Spleen (tissue), 11 donors: ENCODE measurements around the gene PLA2G4D. TPM values are rescaled to one million over a fixed set of nuclear protein-coding genes. Genes with fewer than 3 reads are reported as not detected.

Experiments used
- DNase-seq: peaks from one replicate; pipeline ENCODE4 v3.0.0-alpha.2; 2020
- H3K27ac ChIP-seq, 8 donors: fragments of 200-600 bp; sonication (generic) in 7 of 8; 1 replicate in 4 of 8; 2 replicates in 4 of 8; pipeline versions ENCODE4 v1.5.0 to v1.8.0; 2016 to 2021; ENCODE audit warnings: inconsistent platforms in 4 of 8, mild to moderate bottlenecking in 4 of 8, moderate library complexity in 1 of 8
- H3K27me3 ChIP-seq, 7 donors: fragments of 200-600 bp; sonication (generic) in 6 of 7; replicated peaks in 1 of 7; 1 replicate in 4 of 7; 2 replicates in 3 of 7; pipeline versions ENCODE4 v1.5.0 to v1.8.0; 2016 to 2021; ENCODE audit warnings: inconsistent platforms in 3 of 7, mild to moderate bottlenecking in 1 of 7
- H3K36me3 ChIP-seq, 6 donors: fragments of 200-600 bp; sonication (generic) in 5 of 6; 1 replicate in 4 of 6; 2 replicates in 2 of 6; pipeline versions ENCODE4 v1.5.0 to v1.8.0; 2016 to 2021; ENCODE audit warnings: inconsistent platforms in 2 of 6
- H3K4me1 ChIP-seq, 6 donors: fragments of 200-600 bp; sonication (generic) in 5 of 6; 1 replicate in 3 of 6; 2 replicates in 3 of 6; pipeline versions ENCODE4 v1.5.0 to v1.8.0; 2016 to 2021; ENCODE audit warnings: inconsistent platforms in 3 of 6
- H3K4me3 ChIP-seq, 8 donors: fragments of 200-600 bp; sonication (generic) in 7 of 8; 1 replicate in 4 of 8; 2 replicates in 4 of 8; pipeline versions ENCODE4 v1.5.0 to v1.8.0; 2016 to 2021; ENCODE audit warnings: inconsistent platforms in 4 of 8, mild to moderate bottlenecking in 4 of 8, moderate library complexity in 2 of 8
- H3K9me3 ChIP-seq, 8 donors: fragments of 200-600 bp; sonication (generic) in 7 of 8; 1 replicate in 4 of 8; 2 replicates in 4 of 8; pipeline versions ENCODE4 v1.5.0 to v1.8.0; 2016 to 2021; ENCODE audit warnings: inconsistent platforms in 4 of 8
- POLR2A ChIP-seq, 3 donors: fragments of 450-650 bp; IDR thresholded peaks; one replicate each; pipeline ENCODE4 v1.5.1; 2017; ENCODE audit warnings: antibody characterized with exemption in 3 of 3, mild to moderate bottlenecking in 1 of 3
- POLR2AphosphoS5 ChIP-seq, 3 donors: sonication (generic); formaldehyde crosslinking; IDR thresholded peaks; one replicate each; pipeline ENCODE4 v1.5.1; 2017; ENCODE audit warnings: antibody characterized with exemption in 3 of 3
- WGBS, 5 donors: extraction: QIAGEN DNeasy Blood & Tissue Kit in 3 of 5; methylation state at CpG; one replicate each; pipeline versions ENCODE4 v1.1.5 to v1.1.7; 2013 to 2018; 5-methylcytosine and 5-hydroxymethylcytosine counted together
- intact Hi-C: fragments of 100-400 bp; cut with DNase I; formaldehyde crosslinking; loops from one replicate; pipeline ENCODE4 v1.15.0; 2023; ENCODE audit warnings: low total_unique reads
- polyA plus RNA-seq, 3 donors: library from polyadenylated mRNA; stranded (reverse); fragments of 200-250 nt; gene quantifications; one replicate each; pipeline ENCODE4 v1.2.1, GENCODE V29; 2013
- total RNA-seq, 7 donors: library from RNA; depleted of rRNA in 3 of 7; stranded (reverse); fragments of >200 nt in 3 of 7; fragmentation: NEBNext Ultra II Directional in 4 of 7; extraction: Animal tissue kit (Norgen Biotek cat#: 25700) in 4 of 7; gene quantifications; one replicate each; pipeline versions ENCODE4 v1.1.0 to v1.2.1, GENCODE V29; 2016 to 2021
- TF ChIP-seq, protein P1 (sequence below), 11 experiments: fragments of 200-600 bp in 7 of 11; fragments of 450-650 bp in 4 of 11; sonication (generic) in 4 of 11; IDR thresholded peaks in 8 of 11; conservative IDR thresholded peaks in 3 of 11; 1 replicate in 7 of 11; 2 replicates in 4 of 11; pipeline versions ENCODE4 v1.4.0 to v1.8.0; 2016 to 2021; ENCODE audit warnings: antibody characterized with exemption in 11 of 11, inconsistent platforms in 4 of 11, mild to moderate bottlenecking in 1 of 11
- donor health status: healthy with polysubstance abuse.
- donor health status: DM: no; HTN: no; CAD: no; lungs with moderate emphysema.
- donor health status: DM: no; HTN: no; CAD: no.
- donor health status: Bipolar disorder and iron deficiency.
- donor health status: healthy.
- donor health status: DM: no; HTN: no; CAD: no.
- donor health status: DM: yes; HTN: yes; CAD: no.

Gene PLA2G4D
- total and polyA plus RNA-seq, 10 donors = not detected

DNA sequence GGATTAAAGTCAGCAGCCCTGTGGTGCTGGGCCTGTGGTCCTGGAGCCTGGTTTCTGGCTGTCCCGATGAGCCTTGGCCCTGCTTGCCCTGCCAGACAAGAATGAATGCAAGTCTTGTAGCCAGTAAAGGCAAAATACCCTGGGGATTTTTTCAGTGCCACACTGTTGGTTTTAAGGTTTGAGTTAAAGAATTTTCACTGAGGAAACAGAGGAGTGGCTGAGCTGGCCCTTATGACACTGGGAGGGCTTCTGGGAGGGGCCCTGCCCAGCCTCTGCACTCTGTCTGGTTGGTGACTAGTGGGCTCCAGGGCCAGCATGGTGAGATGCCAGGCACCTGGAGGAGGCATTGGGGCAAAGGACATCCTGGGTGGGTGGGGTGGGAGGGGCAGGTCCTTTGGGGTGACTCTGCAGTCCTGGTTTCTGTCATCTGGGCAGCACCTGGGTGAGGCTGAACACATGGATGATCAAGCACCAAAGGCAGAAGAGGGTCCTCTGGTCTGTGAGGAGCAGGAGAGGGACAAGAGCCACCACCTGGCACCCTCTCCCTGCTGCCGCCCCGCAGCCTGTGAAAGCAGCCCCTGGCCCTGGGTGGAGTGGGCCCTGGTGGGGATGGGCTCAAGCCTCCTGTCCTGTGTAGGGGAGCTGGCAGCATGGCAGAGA lies 61.0 kb downstream of the PLA2G4D start:
- TF ChIP-seq POLR2AphosphoS5 (IDR thresholded peaks at IDR 0.05) (no peak), POLR2A (IDR thresholded peaks at IDR 0.05) (no peak)
- TF ChIP-seq, protein P1, sequence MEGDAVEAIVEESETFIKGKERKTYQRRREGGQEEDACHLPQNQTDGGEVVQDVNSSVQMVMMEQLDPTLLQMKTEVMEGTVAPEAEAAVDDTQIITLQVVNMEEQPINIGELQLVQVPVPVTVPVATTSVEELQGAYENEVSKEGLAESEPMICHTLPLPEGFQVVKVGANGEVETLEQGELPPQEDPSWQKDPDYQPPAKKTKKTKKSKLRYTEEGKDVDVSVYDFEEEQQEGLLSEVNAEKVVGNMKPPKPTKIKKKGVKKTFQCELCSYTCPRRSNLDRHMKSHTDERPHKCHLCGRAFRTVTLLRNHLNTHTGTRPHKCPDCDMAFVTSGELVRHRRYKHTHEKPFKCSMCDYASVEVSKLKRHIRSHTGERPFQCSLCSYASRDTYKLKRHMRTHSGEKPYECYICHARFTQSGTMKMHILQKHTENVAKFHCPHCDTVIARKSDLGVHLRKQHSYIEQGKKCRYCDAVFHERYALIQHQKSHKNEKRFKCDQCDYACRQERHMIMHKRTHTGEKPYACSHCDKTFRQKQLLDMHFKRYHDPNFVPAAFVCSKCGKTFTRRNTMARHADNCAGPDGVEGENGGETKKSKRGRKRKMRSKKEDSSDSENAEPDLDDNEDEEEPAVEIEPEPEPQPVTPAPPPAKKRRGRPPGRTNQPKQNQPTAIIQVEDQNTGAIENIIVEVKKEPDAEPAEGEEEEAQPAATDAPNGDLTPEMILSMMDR (IDR thresholded peaks at IDR 0.05 in 8 of 11, conservative IDR thresholded peaks at IDR 0.05 in 3 of 11) = no peak
- no peaks in the 10 kb centered on the region for H3K36me3 ChIP-seq
- H3K27me3 ChIP-seq = no peaks in the 10 kb centered on the region
- 81 to 96% (median 87%) methylated on average over 3 of the region's 3 CpGs for WGBS, 5 donors
- no peak overlapping the region for H3K27ac ChIP-seq
- H3K9me3 ChIP-seq = peaks cover 0 to 6% (median 0%) of the 10 kb centered on the region in 8 donors
- DNase-seq = no peak
- no peak overlapping the region for H3K4me3 ChIP-seq
- peaks cover 0 to 18% (median 14%) of the 10 kb centered on the region in 6 donors for H3K4me1 ChIP-seq
- intact Hi-C loops = no loop called here

DNA sequence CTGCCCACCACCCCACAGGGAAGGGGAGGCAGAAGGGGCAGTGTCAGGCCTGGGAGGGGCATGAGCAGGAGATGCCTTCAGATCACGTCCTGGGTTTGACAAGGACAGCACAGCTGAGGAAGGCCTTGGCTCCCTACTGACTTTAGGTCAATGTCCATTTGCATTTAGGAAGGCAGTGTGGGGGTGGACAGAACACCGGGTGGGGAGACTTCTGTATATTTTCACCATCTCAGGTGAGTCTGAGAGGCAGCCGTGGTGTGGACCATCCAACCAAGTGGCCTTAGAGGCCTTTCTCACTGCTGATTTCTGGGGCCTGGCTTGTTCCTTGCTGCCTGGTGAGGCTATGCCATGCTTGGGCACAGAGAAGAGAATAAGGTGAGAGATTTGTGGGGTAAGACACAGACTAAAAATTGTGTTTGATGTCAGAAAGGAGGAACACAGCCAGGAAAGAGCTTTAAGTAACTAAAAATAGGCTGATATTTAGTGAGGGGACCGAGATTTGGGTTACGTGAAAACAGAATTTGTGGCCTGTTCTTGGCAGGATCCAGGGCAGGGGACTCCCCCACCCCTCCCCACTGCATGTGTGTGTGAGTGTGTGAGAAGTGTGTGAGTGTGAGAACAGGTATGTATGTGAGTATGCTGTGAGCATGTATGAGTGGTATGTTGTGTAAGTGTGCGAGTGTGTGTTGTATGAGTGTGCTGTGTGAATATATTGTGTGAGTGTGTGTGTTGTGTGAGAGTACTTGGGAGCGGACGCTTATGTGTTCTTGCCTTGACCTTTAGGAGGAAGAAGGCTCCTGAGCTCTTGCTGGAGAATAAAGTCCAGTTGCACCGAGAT lies 61.8 kb downstream of the PLA2G4D start:
- Histone ChIP-seq H3K9me3 (peaks cover 0 to 6% (median 0%) of the 10 kb centered on the region in 8 donors), H3K27me3 (no peaks in the 10 kb centered on the region), H3K36me3 (no peaks in the 10 kb centered on the region), H3K4me1 (peaks cover 0 to 18% (median 14%) of the 10 kb centered on the region in 6 donors), H3K4me3 (no peak overlapping the region), H3K27ac (no peak overlapping the region)
- TF ChIP-seq, protein P1 (IDR thresholded peaks at IDR 0.05 in 8 of 11, conservative IDR thresholded peaks at IDR 0.05 in 3 of 11) = no peak
- TF ChIP-seq POLR2A (IDR thresholded peaks at IDR 0.05) (no peak), POLR2AphosphoS5 (IDR thresholded peaks at IDR 0.05) (no peak)
- no peak for DNase-seq
- intact Hi-C loops = no loop called here
- 87 to 92% (median 90%) methylated on average over 9 of the region's 9 CpGs for WGBS, 5 donors

DNA sequence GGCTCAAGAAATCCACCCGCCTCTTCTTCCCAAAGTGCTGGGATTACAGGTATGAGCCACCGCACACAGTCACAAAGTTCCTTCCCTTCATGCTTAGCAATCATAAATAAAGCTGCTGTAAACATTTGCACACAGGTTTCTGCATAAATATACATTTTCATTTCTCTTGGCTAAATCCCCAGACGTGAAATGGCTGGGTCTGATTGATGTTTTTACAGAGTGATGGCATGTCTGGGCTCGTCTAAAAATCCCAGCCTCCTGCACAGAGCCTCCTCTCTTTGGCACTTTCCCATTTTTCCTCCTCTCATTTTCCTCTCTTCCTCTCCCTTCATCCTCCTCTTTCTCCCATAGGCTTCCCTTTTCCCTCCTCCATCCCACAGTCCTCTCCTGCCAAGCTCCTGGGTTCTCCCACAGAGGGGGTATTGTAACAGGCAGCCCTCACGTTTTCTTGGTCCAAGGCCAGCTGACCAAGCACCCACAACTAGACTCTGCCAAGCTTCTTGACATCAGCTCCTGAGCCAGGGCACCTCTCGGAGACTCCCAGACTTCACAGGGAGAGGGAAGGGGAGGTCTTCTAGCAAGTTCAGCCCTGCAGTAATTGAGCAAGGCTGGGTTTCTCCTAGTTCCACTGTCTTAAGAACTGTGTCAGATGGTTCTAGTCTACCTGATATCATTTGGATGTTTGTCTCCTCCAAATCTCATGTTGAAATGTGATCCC lies 63.0 kb downstream of the PLA2G4D start:
- H3K4me1 ChIP-seq = peaks cover 0 to 18% (median 14%) of the 10 kb centered on the region in 6 donors
- no peak overlapping the region for H3K27ac ChIP-seq
- TF ChIP-seq POLR2A (IDR thresholded peaks at IDR 0.05) (no peak), POLR2AphosphoS5 (IDR thresholded peaks at IDR 0.05) (no peak)
- TF ChIP-seq, protein P1 (IDR thresholded peaks at IDR 0.05 in 8 of 11, conservative IDR thresholded peaks at IDR 0.05 in 3 of 11) = no peak
- no peaks in the 10 kb centered on the region for H3K36me3 ChIP-seq
- no peak overlapping the region for H3K4me3 ChIP-seq
- H3K27me3 ChIP-seq = no peaks in the 10 kb centered on the region
- WGBS, 5 donors = 72 to 84% (median 80%) methylated on average over 6 of the region's 6 CpGs
- no peak for DNase-seq
- peaks cover 0 to 6% (median 0%) of the 10 kb centered on the region in 8 donors for H3K9me3 ChIP-seq
- intact Hi-C loops = no loop called here
